ENCODE measurements around the gene CCNF. TPM values are rescaled to one million over a fixed set of nuclear protein-coding genes. Genes with fewer than 3 reads are reported as not detected.

The CCNF gene
- total and polyA plus RNA-seq, 11 donors: 0.38 to 6.0 (median 1.6) TPM

DNA sequence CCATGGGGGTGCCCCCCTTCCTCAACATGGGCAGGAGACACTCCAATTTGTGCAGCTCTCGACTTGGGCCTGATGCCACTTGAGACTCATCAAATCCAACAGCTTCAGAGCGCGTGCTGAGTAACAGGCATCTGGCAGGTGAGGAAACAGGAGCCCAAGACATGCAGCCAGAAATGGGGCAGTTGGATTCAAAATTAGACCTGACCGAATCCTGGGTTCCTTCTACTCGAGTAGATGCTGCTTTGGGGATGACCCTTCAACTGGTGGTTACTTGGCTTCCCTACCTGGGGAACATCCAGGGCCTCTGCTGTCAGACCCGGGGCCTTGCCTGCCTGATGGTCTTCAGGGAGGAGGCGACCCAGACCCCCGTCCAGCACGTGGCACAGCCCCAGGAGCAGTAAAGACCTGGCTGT lies 41.4 kb downstream of the CCNF start:
- intact Hi-C loops (cut with DNase I): no loop called here
- no peaks in the 10 kb centered on the region for H3K36me3 ChIP-seq
- peaks cover 9 to 67% (median 40%) of the 10 kb centered on the region in 12 donors for H3K4me1 ChIP-seq
- no peak overlapping the region for H3K27ac ChIP-seq
- peak overlapping the region in 3 of 12 donors; percentile 5 to 48 (median 31) for H3K4me3 ChIP-seq
- WGBS, 4 donors: 39 to 63% (median 43%) methylated on average over 5 to 9 of the region's 9 CpGs
- peaks cover 11 to 65% (median 33%) of the 10 kb centered on the region in 9 donors for H3K27me3 ChIP-seq
- no peaks in the 10 kb centered on the region for H3K9me3 ChIP-seq
- DNase-seq (no peak), ATAC-seq (no peak)
- TF ChIP-seq POLR2A (IDR thresholded peaks at IDR 0.05): no peak
- TF ChIP-seq, protein P1, sequence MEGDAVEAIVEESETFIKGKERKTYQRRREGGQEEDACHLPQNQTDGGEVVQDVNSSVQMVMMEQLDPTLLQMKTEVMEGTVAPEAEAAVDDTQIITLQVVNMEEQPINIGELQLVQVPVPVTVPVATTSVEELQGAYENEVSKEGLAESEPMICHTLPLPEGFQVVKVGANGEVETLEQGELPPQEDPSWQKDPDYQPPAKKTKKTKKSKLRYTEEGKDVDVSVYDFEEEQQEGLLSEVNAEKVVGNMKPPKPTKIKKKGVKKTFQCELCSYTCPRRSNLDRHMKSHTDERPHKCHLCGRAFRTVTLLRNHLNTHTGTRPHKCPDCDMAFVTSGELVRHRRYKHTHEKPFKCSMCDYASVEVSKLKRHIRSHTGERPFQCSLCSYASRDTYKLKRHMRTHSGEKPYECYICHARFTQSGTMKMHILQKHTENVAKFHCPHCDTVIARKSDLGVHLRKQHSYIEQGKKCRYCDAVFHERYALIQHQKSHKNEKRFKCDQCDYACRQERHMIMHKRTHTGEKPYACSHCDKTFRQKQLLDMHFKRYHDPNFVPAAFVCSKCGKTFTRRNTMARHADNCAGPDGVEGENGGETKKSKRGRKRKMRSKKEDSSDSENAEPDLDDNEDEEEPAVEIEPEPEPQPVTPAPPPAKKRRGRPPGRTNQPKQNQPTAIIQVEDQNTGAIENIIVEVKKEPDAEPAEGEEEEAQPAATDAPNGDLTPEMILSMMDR (IDR thresholded peaks at IDR 0.05): no peak

DNA sequence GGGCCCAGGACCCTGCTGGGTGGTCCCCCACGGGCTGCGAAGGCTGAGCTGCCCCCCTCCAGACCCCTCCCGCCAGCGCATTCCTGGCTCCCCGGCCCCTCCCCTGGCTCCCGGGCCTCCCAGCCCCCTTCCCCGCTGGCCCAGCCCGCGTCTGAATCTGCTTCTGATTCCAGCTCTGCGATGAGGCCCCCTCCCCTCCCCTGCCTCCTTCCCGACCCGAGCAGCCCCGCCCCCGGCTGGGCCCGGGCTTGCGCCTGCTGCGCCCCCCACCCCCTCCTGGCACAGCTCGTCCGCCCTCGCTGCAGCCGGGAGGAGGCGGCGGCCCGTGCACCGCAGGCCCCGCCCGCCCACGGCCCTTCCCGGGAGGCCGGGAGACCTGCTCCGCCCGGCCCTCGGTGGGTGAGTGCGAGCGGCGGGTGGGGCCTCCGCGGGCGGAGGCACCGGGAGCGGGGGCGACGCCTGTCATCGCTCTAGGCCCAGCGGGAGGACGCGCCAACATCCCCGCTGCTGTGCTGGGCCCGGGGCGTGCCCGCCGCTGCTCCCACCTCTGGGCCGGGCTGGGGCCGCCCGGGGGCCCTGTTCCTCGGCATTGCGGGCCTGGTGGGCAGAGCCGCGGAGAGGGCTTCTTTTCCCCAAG lies 41.9 kb downstream of the CCNF start, which contains the start of gene NTN3:
Gene NTN3, plus strand, starts transcription at position 282 of the 637 bp plus-strand sequence. CDS start 405 bp downstream, outside the sequence.
- peaks cover 12 to 72% (median 41%) of the 10 kb centered on the region in 12 donors for H3K4me1 ChIP-seq
- H3K9me3 ChIP-seq: no peaks in the 10 kb centered on the region
- peak within 1 kb of the TSS in 10 of 12 donors; percentile 5 to 48 (median 30) for H3K4me3 ChIP-seq
- ATAC-seq (no peak), DNase-seq (peak in 2 of 5 donors; percentile 43 to 65)
- intact Hi-C loops (cut with DNase I): no loop called here
- no peak within 1 kb of the TSS for H3K27ac ChIP-seq
- TF ChIP-seq, protein P1 (IDR thresholded peaks at IDR 0.05): no peak
- no peak for TF ChIP-seq POLR2A (IDR thresholded peaks at IDR 0.05)
- H3K36me3 ChIP-seq: no peaks in the 10 kb centered on the region
- 1 to 2% (median 2%) methylated on average over 9 to 59 of the region's 59 CpGs for whole genome bisulfite sequencing, 4 donors
- H3K27me3 ChIP-seq: peaks cover 11 to 65% (median 33%) of the 10 kb centered on the region in 9 donors

DNA sequence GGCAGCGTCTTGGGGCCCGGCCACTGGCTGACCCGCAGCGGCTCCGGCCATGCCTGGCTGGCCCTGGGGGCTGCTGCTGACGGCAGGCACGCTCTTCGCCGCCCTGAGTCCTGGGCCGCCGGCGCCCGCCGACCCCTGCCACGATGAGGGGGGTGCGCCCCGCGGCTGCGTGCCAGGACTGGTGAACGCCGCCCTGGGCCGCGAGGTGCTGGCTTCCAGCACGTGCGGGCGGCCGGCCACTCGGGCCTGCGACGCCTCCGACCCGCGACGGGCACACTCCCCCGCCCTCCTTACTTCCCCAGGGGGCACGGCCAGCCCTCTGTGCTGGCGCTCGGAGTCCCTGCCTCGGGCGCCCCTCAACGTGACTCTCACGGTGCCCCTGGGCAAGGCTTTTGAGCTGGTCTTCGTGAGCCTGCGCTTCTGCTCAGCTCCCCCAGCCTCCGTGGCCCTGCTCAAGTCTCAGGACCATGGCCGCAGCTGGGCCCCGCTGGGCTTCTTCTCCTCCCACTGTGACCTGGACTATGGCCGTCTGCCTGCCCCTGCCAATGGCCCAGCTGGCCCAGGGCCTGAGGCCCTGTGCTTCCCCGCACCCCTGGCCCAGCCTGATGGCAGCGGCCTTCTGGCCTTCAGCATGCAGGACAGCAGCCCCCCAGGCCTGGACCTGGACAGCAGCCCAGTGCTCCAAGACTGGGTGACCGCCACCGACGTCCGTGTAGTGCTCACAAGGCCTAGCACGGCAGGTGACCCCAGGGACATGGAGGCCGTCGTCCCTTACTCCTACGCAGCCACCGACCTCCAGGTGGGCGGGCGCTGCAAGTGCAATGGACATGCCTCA lies 42.6 kb downstream of the CCNF start:
- H3K27ac ChIP-seq: no peak overlapping the region
- H3K27me3 ChIP-seq: peaks cover 11 to 65% (median 33%) of the 10 kb centered on the region in 9 donors
- no peak for ATAC-seq
- peaks cover 12 to 72% (median 41%) of the 10 kb centered on the region in 12 donors for H3K4me1 ChIP-seq
- peak overlapping the region in 10 of 12 donors; percentile 5 to 48 (median 30) for H3K4me3 ChIP-seq
- TF ChIP-seq, protein P1 (IDR thresholded peaks at IDR 0.05): no peak
- TF ChIP-seq POLR2A (IDR thresholded peaks at IDR 0.05): no peak
- H3K9me3 ChIP-seq: no peaks in the 10 kb centered on the region
- peak in 1 of 5 donors; percentile 63 for DNase-seq
- intact Hi-C loops (cut with DNase I): no loop called here
- no peaks in the 10 kb centered on the region for H3K36me3 ChIP-seq
- 33 to 55% (median 41%) methylated on average over 2 to 61 of the region's 61 CpGs for WGBS, 4 donors

DNA sequence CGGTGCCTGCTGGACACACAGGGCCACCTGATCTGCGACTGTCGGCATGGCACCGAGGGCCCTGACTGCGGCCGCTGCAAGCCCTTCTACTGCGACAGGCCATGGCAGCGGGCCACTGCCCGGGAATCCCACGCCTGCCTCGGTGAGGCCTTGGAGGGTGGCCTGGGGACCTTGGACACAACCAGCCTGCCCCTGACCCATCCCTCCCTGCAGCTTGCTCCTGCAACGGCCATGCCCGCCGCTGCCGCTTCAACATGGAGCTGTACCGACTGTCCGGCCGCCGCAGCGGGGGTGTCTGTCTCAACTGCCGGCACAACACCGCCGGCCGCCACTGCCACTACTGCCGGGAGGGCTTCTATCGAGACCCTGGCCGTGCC lies 43.2 kb downstream of the CCNF start:
- intact Hi-C loops (cut with DNase I): no loop called here
- no peak for ATAC-seq
- no peak overlapping the region for H3K4me3 ChIP-seq

More for the DNA sequence above, 43.2 kb downstream of the CCNF start:
- H3K9me3 ChIP-seq: no peaks in the 10 kb centered on the region
- peak in 1 of 5 donors; percentile 69 for DNase-seq
- TF ChIP-seq, protein P1 (IDR thresholded peaks at IDR 0.05): no peak
- TF ChIP-seq POLR2A (IDR thresholded peaks at IDR 0.05): no peak
- H3K27ac ChIP-seq: no peak overlapping the region
- no peaks in the 10 kb centered on the region for H3K36me3 ChIP-seq
- peaks cover 11 to 59% (median 33%) of the 10 kb centered on the region in 9 donors for H3K27me3 ChIP-seq
- 95 to 100% (median 96%) methylated on average over 5 to 27 of the region's 27 CpGs for WGBS, 4 donors
- H3K4me1 ChIP-seq: peaks cover 12 to 68% (median 41%) of the 10 kb centered on the region in 12 donors

Data from heart left ventricle (tissue), 16 donors.